ENCODE data around the gene TCERG1L.

Gene TCERG1L

GRCh38 chr10:131126321-131127137 is 185.0 kb downstream of the TCERG1L start:
- TF ChIP-seq GATA3 (IDR thresholded peaks at IDR 0.05; ENCODE audit: low read depth, low read length) (no peak), GATA2 (IDR thresholded peaks at IDR 0.05; ENCODE audit: low read depth, low read length) (no peak)

GRCh38 chr10:131125511-131126225 is 185.9 kb downstream of the TCERG1L start:
- TF ChIP-seq GATA2 (IDR thresholded peaks at IDR 0.05; ENCODE audit: low read depth, low read length) (no peak), GATA3 (IDR thresholded peaks at IDR 0.05; ENCODE audit: low read depth, low read length) (no peak)

GRCh38 chr10:131124945-131125344 is 186.6 kb downstream of the TCERG1L start:
- TF ChIP-seq GATA3 (IDR thresholded peaks at IDR 0.05; ENCODE audit: low read depth, low read length) (no peak), GATA2 (IDR thresholded peaks at IDR 0.05; ENCODE audit: low read depth, low read length) (no peak)

GRCh38 chr10:131123496-131123895 is 188.0 kb downstream of the TCERG1L start:
- TF ChIP-seq GATA3 (IDR thresholded peaks at IDR 0.05; ENCODE audit: low read depth, low read length) (no peak), GATA2 (IDR thresholded peaks at IDR 0.05; ENCODE audit: low read depth, low read length) (no peak)

- no peak for TF ChIP-seq GATA2 (IDR thresholded peaks at IDR 0.05; ENCODE audit: low read depth, low read length)
- TF ChIP-seq GATA3 (IDR thresholded peaks at IDR 0.05; ENCODE audit: low read depth, low read length) = no peak
Measured at GRCh38 chr10:131121511-131122035, 189.9 kb downstream of the TCERG1L start.

GRCh38 chr10:131119626-131120355 is 191.7 kb downstream of the TCERG1L start:
- TF ChIP-seq GATA2 (IDR thresholded peaks at IDR 0.05; ENCODE audit: low read depth, low read length) = no peak
- no peak for TF ChIP-seq GATA3 (IDR thresholded peaks at IDR 0.05; ENCODE audit: low read depth, low read length)

GRCh38 chr10:131117416-131118212 is 193.9 kb downstream of the TCERG1L start:
- TF ChIP-seq GATA2 (IDR thresholded peaks at IDR 0.05; ENCODE audit: low read depth, low read length) (no peak), GATA3 (IDR thresholded peaks at IDR 0.05; ENCODE audit: low read depth, low read length) (no peak)

- TF ChIP-seq GATA2 (IDR thresholded peaks at IDR 0.05; ENCODE audit: low read depth, low read length) = no peak
- TF ChIP-seq GATA3 (IDR thresholded peaks at IDR 0.05; ENCODE audit: low read depth, low read length) = no peak
Measured at GRCh38 chr10:131116991-131117375, 194.5 kb downstream of the TCERG1L start.

GRCh38 chr10:131116216-131116990 is 195.1 kb downstream of the TCERG1L start:
- no peak for TF ChIP-seq GATA3 (IDR thresholded peaks at IDR 0.05; ENCODE audit: low read depth, low read length)
- no peak for TF ChIP-seq GATA2 (IDR thresholded peaks at IDR 0.05; ENCODE audit: low read depth, low read length)

GRCh38 chr10:131115801-131116200 is 195.7 kb downstream of the TCERG1L start:
- TF ChIP-seq GATA2 (IDR thresholded peaks at IDR 0.05; ENCODE audit: low read depth, low read length) (no peak), GATA3 (IDR thresholded peaks at IDR 0.05; ENCODE audit: low read depth, low read length) (no peak)

- TF ChIP-seq GATA2 (IDR thresholded peaks at IDR 0.05; ENCODE audit: low read depth, low read length) (no peak), GATA3 (IDR thresholded peaks at IDR 0.05; ENCODE audit: low read depth, low read length) (no peak)
Measured at GRCh38 chr10:131115321-131115720, 196.2 kb downstream of the TCERG1L start.

GRCh38 chr10:131114846-131115245 is 196.7 kb downstream of the TCERG1L start:
- TF ChIP-seq GATA2 (IDR thresholded peaks at IDR 0.05; ENCODE audit: low read depth, low read length) (no peak), GATA3 (IDR thresholded peaks at IDR 0.05; ENCODE audit: low read depth, low read length) (no peak)
